CD4-positive, CD25-positive, alpha-beta regulatory T cell (primary cell): ENCODE measurements around the gene MARK2. TPM values are rescaled to one million over a fixed set of nuclear protein-coding genes. Genes with fewer than 3 reads are reported as not detected.
A peak's percentile ranks its signal among the peaks of the same experiment; 100 is the strongest.

Experiments
- ATAC-seq, 2 donors: fragments of 150-1000 bp; cut with Tn5 transposase; one replicate each; pipeline ENCODE4 v1.10.0; 2021; ENCODE audit warnings: low read depth in 2 of 2, moderate number of reproducible peaks in 2 of 2, moderate library complexity in 1 of 2
- DNase-seq, 3 donors: peaks; one replicate each; pipeline versions ENCODE4 v3.0.0 to v3.0.0-alpha.2; 2012 to 2022; ENCODE audit warnings: mixed read lengths in 1 of 3
- H3K27ac ChIP-seq: one replicate; pipeline ENCODE4 v1.7.0; 2013; ENCODE audit warnings: mild to moderate bottlenecking, low read length; ENCODE audit not compliant: insufficient read depth, poor library complexity, severe bottlenecking
- H3K27me3 ChIP-seq: one replicate; pipeline ENCODE4 v1.7.0; 2013; ENCODE audit warnings: low read length; ENCODE audit not compliant: control insufficient read depth, insufficient read depth
- H3K36me3 ChIP-seq: one replicate; pipeline ENCODE4 v1.7.0; 2013; ENCODE audit warnings: mild to moderate bottlenecking, low read length, moderate library complexity; ENCODE audit not compliant: control insufficient read depth, insufficient read depth
- H3K4me1 ChIP-seq: 2 replicates; pipeline ENCODE4 v1.7.0; 2013; ENCODE audit warnings: mild to moderate bottlenecking, low read length; ENCODE audit not compliant: insufficient read depth, control insufficient read depth, poor library complexity, severe bottlenecking
- H3K4me3 ChIP-seq: one replicate; pipeline ENCODE4 v1.7.0; 2013; ENCODE audit warnings: low read depth, mild to moderate bottlenecking, low read length, moderate library complexity
- H3K9me3 ChIP-seq, 2 experiments: 1 replicate in 1 of 2; 2 replicates in 1 of 2; pipeline ENCODE4 v1.7.0; 2013; ENCODE audit warnings: low read length in 2 of 2, mild to moderate bottlenecking in 1 of 2, moderate library complexity in 1 of 2; ENCODE audit not compliant: control insufficient read depth in 2 of 2
- H3K27ac Mint-ChIP-seq, 3 donors: one replicate each; pipeline ENCODE4 v1.8.0; 2020 to 2022; ENCODE audit warnings: mild to moderate bottlenecking in 3 of 3, mixed read lengths in 3 of 3, moderate library complexity in 2 of 3
- H3K27me3 Mint-ChIP-seq: one replicate; pipeline ENCODE4 v1.8.0; 2022; ENCODE audit warnings: mild to moderate bottlenecking, mixed read lengths
- H3K36me3 Mint-ChIP-seq: one replicate; pipeline ENCODE4 v1.8.0; 2020; ENCODE audit warnings: mixed read lengths
- H3K4me1 Mint-ChIP-seq, 4 donors: one replicate each; pipeline ENCODE4 v1.8.0; 2020 to 2022; ENCODE audit warnings: mixed read lengths in 4 of 4, mild to moderate bottlenecking in 1 of 4
- H3K4me3 Mint-ChIP-seq, 4 donors: one replicate each; pipeline ENCODE4 v1.8.0; 2020 to 2022; ENCODE audit warnings: mild to moderate bottlenecking in 4 of 4, mixed read lengths in 4 of 4, moderate library complexity in 3 of 4
- H3K9me3 Mint-ChIP-seq, 7 donors: one replicate each; pipeline ENCODE4 v1.8.0; 2020 to 2022; ENCODE audit warnings: mixed read lengths in 7 of 7, mild to moderate bottlenecking in 3 of 7, moderate library complexity in 2 of 7
- polyA plus RNA-seq, 4 donors: library from polyadenylated mRNA; unstranded; fragments of 300-500 nt; fragmentation: Illumina TruSeq; gene quantifications; one replicate each; pipeline ENCODE4 v1.2.3, GENCODE V29; 2021
- total RNA-seq: library from RNA; stranded (reverse); gene quantifications from one replicate; pipeline ENCODE4 v1.2.3, GENCODE V29; 2022

The MARK2 gene
- total and polyA plus RNA-seq, 5 donors from 2014 or later: 29.3 to 66.6 (median 38.5) TPM

DNA sequence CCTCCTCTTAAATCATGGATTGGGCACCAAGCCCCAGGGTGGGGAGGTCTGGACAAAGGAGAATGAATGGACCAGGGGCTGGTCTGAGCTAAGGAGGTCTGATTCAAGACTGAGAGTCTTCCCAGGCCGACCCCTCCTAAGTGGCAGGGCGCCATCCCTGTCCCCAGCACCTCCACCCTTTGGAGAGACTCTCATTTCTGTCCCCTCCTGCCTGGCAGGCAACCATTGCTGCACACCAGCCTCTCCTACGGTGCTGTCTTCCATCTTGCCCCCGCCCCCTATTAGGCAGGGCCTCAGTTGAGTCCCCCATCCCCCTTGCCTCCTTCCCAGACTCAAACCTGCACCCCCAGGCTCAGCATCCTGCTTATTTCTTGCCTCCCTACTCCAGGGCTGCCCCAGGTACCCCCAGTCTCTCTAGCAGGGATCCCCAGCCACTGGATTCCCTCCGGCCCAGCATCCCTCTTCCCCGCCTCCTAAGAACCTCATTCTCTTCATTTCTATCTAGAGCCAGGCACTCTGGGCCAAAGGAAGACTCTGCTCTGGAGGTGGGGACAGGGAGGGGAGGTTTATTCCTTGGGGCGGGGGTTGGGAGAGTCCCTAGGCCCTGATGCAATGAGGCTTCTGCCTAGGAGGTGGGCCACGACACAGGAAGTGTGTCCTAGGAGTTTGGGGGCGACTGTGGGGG lies 79.7 kb downstream of the MARK2 start:
- H3K27me3 Mint-ChIP-seq: peaks cover 33% of the 10 kb centered on the region
- Histone ChIP-seq H3K36me3 (no peaks in the 10 kb centered on the region), H3K27ac (peak overlapping the region; percentile 8), H3K27me3 (no peaks in the 10 kb centered on the region), H3K4me3 (no peak overlapping the region), H3K9me3 (no peaks in the 10 kb centered on the region), H3K4me1 (peaks cover 33% of the 10 kb centered on the region)
- peaks cover 0 to 22% (median 7%) of the 10 kb centered on the region in 4 donors for H3K4me1 Mint-ChIP-seq
- peak overlapping the region in 2 of 3 donors; percentile 29 to 42 for H3K27ac Mint-ChIP-seq
- H3K9me3 Mint-ChIP-seq: peaks cover 0 to 2% (median 0%) of the 10 kb centered on the region in 7 donors
- DNase-seq: no peak
- no peaks in the 10 kb centered on the region for H3K36me3 Mint-ChIP-seq
- H3K4me3 Mint-ChIP-seq: peak overlapping the region; percentile 33 to 79 (median 69)
- no peak for ATAC-seq

DNA sequence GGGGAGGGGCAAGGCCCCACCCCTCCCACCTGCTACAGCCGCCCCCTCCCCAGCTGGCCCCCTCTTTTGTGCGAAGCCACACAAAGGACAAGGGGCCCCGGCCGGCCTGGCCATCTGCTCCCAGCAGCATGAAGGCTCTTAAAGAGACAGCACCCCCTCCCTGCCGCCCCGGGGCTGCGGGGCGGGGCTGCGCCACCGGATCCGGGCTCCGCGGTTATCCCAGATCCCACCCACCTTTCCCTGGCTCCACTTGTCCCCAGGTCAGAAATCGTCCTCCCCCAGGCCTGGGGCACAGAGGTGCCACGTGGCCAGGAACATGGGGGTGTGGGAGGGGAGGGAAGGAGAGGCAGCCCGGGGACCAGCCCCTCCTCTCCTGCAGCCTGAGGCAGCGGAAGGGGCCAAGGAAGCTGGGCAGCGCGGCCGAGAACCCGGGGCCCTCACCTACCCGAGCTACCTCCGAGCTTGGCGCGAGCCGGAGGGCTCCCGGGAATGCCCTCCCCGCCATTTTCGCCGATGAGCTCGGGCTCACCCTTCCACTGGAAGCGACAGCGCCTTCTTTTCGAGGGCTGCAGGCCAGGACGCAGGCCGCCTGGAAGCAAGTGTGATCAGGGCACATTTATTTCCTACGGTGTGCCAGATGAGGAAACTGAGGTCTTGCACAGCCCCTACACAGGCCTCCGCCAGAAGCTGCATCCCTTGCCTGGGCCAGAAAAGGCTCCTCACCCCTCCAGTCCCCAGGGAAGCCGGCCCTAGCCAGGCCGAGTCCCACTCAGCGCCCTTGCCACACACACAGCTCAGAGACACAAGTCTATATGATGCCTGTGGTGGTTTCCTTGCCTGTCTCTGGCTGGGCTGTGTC lies 80.6 kb downstream of the MARK2 start:
- no peaks in the 10 kb centered on the region for H3K36me3 ChIP-seq
- Mint-ChIP-seq H3K4me3 (peak overlapping the region in 1 of 4 donors; percentile 77), H3K9me3 (peaks cover 0 to 3% (median 0%) of the 10 kb centered on the region in 7 donors), H3K27me3 (peaks cover 34% of the 10 kb centered on the region), H3K27ac (peak overlapping the region in 1 of 3 donors; percentile 38), H3K36me3 (no peaks in the 10 kb centered on the region), H3K4me1 (peaks cover 0 to 23% (median 7%) of the 10 kb centered on the region in 4 donors)
- H3K9me3 ChIP-seq: no peaks in the 10 kb centered on the region
- no peaks in the 10 kb centered on the region for H3K27me3 ChIP-seq
- H3K27ac ChIP-seq: no peak overlapping the region
- no peak overlapping the region for H3K4me3 ChIP-seq
- ATAC-seq: no peak
- no peak for DNase-seq
- H3K4me1 ChIP-seq: peaks cover 33% of the 10 kb centered on the region

DNA sequence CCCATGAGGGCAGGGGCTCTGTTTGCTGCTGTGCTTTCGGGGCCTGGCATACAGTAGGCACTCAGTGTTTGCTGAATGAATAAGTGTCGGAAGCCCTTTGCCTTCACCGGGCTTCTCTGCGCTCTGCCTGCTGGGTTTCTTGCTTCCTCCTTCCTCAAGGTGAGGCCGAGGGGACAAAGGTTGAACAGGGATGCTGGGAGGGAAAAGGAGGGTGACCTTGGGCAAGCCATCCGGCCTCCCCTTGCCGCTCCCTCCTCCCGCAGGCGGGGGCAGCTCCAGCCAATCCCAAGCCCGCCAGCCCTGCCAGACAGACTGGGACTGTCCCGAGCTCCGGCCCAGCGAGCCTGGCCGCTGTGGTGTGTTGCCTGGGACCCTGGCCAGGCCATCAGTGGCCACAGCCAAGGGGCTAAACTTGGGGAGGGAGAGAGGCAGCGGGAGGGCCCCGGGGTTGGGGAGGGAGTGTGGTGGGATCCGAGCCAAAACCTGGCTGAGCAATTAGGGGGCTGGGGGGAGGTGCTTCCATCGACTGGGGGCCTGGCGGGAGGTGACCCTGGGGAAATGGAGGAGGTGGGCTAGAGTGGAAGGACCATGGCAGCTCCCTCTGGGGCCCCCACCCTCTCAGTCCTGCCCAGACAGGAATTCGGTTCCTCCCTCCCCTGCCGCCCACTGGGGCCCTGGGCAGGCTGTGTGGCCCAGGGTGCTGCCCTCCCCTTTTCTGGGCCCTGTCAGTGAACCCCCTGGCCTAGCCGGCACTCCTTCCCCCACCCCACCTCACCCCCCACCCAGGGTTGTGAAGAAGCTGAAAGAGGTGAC lies 81.4 kb downstream of the MARK2 start:
- peak overlapping the region in 1 of 4 donors; percentile 77 for H3K4me3 Mint-ChIP-seq
- Histone ChIP-seq H3K9me3 (no peaks in the 10 kb centered on the region), H3K27me3 (peaks cover 2% of the 10 kb centered on the region), H3K27ac (no peak overlapping the region), H3K4me3 (no peak overlapping the region), H3K36me3 (no peaks in the 10 kb centered on the region), H3K4me1 (peaks cover 33% of the 10 kb centered on the region)
- DNase-seq (no peak), ATAC-seq (no peak)
- no peaks in the 10 kb centered on the region for H3K36me3 Mint-ChIP-seq
- H3K27ac Mint-ChIP-seq: no peak overlapping the region
- peaks cover 0 to 21% (median 7%) of the 10 kb centered on the region in 4 donors for H3K4me1 Mint-ChIP-seq
- H3K9me3 Mint-ChIP-seq: peaks cover 0 to 1% (median 0%) of the 10 kb centered on the region in 7 donors
- H3K27me3 Mint-ChIP-seq: peaks cover 30% of the 10 kb centered on the region

DNA sequence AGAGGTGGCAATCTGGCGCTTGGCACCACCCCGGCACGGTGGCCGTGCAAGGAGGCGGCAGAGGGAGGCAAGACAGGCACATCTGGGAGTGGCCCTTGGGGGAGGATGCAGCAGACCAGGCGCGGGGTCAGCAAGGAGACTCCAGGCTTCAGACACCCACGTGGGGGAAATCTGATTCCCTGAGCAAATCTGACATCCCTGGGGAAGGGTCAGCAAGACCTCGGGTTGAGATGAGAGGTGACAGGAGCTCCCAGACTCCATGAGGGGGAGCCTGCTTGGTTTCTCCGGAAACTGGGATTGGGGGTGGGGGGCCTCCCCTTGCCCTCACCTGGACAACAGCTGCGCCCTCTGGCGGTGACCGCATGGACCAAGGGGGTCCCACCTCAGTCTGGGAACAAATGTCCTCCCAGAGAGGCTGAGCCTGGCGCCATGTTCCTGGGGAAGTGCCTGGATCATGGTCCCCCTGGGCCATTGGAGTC lies 82.1 kb downstream of the MARK2 start:
- Mint-ChIP-seq H3K27ac (no peak overlapping the region), H3K36me3 (no peaks in the 10 kb centered on the region)
- DNase-seq: no peak

DNA sequence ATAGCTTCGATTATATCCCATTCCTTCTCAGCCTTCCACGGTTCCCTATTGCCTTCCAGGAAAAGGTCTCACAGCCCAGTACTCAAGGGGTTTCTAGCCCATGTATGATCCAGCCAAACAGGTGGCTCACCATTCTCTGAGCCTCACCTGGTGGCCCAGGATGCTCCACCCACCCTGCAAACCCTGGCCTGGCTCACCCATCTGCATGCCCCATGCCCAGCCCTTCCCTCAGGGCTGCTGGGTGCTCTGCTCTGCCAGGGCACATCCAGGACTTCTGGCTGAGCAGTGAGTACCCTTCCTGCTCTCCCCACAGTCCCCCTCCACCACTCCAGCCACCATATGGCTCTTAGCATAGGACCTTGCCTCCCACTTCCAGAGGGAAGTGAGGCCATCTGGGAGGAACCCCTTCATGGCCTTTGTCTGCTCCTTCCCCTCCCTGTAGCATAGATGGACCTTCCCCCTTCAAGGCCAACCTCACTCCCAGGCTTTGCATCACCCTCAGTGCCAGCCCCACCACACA lies 83.8 kb downstream of the MARK2 start:
- Histone ChIP-seq H3K27me3 (peaks cover 2% of the 10 kb centered on the region), H3K9me3 (no peaks in the 10 kb centered on the region), H3K36me3 (no peaks in the 10 kb centered on the region), H3K4me1 (peaks cover 15% of the 10 kb centered on the region), H3K27ac (no peak overlapping the region), H3K4me3 (no peak overlapping the region)
- DNase-seq (no peak), ATAC-seq (no peak)
- Mint-ChIP-seq H3K27ac (peak overlapping the region in 2 of 3 donors; percentile 16 to 43), H3K4me1 (peaks cover 0 to 15% (median 5%) of the 10 kb centered on the region in 4 donors), H3K36me3 (no peaks in the 10 kb centered on the region), H3K27me3 (peaks cover 30% of the 10 kb centered on the region), H3K4me3 (no peak overlapping the region), H3K9me3 (peaks cover 0 to 1% (median 0%) of the 10 kb centered on the region in 7 donors)

More for the DNA sequence above, 82.1 kb downstream of the MARK2 start:
- Histone ChIP-seq H3K27me3 (peaks cover 2% of the 10 kb centered on the region), H3K4me1 (peaks cover 28% of the 10 kb centered on the region), H3K27ac (no peak overlapping the region), H3K4me3 (no peak overlapping the region), H3K36me3 (no peaks in the 10 kb centered on the region), H3K9me3 (no peaks in the 10 kb centered on the region)
- peaks cover 0 to 21% (median 7%) of the 10 kb centered on the region in 4 donors for H3K4me1 Mint-ChIP-seq
- peaks cover 30% of the 10 kb centered on the region for H3K27me3 Mint-ChIP-seq
- ATAC-seq: no peak
- H3K4me3 Mint-ChIP-seq: no peak overlapping the region
- peaks cover 0 to 1% (median 0%) of the 10 kb centered on the region in 7 donors for H3K9me3 Mint-ChIP-seq

DNA sequence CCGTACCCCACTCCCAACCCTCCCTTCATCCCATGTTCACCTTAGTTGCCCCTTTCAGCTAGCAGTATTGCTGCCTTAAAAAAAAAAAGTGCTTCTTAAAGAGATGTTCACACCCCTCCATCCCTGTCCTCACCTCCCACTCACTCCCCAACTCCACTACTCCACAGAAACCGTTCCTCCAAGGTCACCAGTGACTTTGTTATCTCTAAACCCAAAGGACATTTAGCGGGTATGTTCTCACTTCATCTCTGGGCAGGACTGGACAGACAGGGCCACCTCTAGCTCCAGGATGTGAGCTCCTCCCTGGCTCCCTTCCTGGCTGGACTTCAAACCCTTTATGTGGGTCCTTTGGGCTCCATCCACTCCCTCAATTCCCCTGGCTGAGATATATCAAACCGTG lies 84.4 kb downstream of the MARK2 start:
- Mint-ChIP-seq H3K4me3 (peak overlapping the region in 2 of 4 donors; percentile 0 to 61), H3K36me3 (no peaks in the 10 kb centered on the region), H3K27ac (no peak overlapping the region), H3K4me1 (peaks cover 0 to 14% (median 5%) of the 10 kb centered on the region in 4 donors), H3K9me3 (peaks cover 0 to 1% (median 0%) of the 10 kb centered on the region in 7 donors), H3K27me3 (peaks cover 30% of the 10 kb centered on the region)
- Histone ChIP-seq H3K4me3 (no peak overlapping the region), H3K27me3 (peaks cover 2% of the 10 kb centered on the region), H3K36me3 (no peaks in the 10 kb centered on the region), H3K27ac (no peak overlapping the region), H3K9me3 (no peaks in the 10 kb centered on the region), H3K4me1 (peaks cover 10% of the 10 kb centered on the region)
- ATAC-seq (no peak), DNase-seq (no peak)

DNA sequence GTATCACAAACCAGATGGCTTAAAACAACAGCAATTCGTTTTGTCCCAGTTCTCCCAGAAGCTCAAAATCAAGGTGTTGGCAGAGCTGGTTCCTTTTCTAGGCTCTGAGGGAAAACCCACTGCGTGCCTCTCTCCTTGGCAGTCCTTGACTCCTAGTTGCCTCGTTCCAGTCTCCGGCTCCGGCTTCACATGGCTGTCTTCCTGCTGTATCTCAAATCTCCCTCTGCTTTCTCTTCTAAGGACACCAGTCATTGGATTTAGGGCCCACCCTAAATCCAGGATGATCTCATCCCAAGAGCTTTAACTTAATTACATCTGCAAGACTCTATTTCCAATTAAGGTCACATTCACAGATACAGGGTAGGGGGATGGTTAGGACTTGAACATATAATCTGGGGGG lies 90.7 kb downstream of the MARK2 start:
- Mint-ChIP-seq H3K9me3 (peaks cover 0 to 2% (median 0%) of the 10 kb centered on the region in 7 donors), H3K4me1 (no peaks in the 10 kb centered on the region), H3K4me3 (no peak overlapping the region), H3K36me3 (no peaks in the 10 kb centered on the region), H3K27me3 (peaks cover 7% of the 10 kb centered on the region), H3K27ac (no peak overlapping the region)
- H3K27me3 ChIP-seq: peaks cover 2% of the 10 kb centered on the region
- H3K9me3 ChIP-seq: no peaks in the 10 kb centered on the region
- no peaks in the 10 kb centered on the region for H3K4me1 ChIP-seq
- ATAC-seq (no peak), DNase-seq (no peak)
- H3K27ac ChIP-seq: no peak overlapping the region
- no peak overlapping the region for H3K4me3 ChIP-seq
- no peaks in the 10 kb centered on the region for H3K36me3 ChIP-seq
